ENCODE results near the gene U2SURP. TPM values are rescaled to one million over a fixed set of nuclear protein-coding genes. Genes with fewer than 3 reads are reported as not detected.

The U2SURP gene
- total RNA-seq, 1 experiment from 2014 or later: 168 TPM

GRCh38 chr3:143103652-143104051 lies 102.3 kb downstream of the U2SURP start:
- H3K9me3 Mint-ChIP-seq: peaks cover 29 to 35% of the 10 kb centered on the region in 2 experiments
- H2BK20ac ChIP-seq (ENCODE audit: low read depth, low read length, poor library complexity, severe bottlenecking): no peak overlapping the region
- no peak overlapping the region for H3K9ac ChIP-seq (ENCODE audit: extremely low read depth, insufficient read length, low read length)
- no peak overlapping the region for H3K4me3 Mint-ChIP-seq
- H2AK5ac ChIP-seq (ENCODE audit: insufficient read length, low read length): no peak overlapping the region
- H3T11ph ChIP-seq (ENCODE audit: low read length): no peak overlapping the region
- H2BK5ac ChIP-seq (ENCODE audit: insufficient read length, low read length): no peak overlapping the region
- no peak overlapping the region for H4K91ac ChIP-seq (ENCODE audit: insufficient read length, low read depth, low read length)
- TF ChIP-seq CTCF (conservative IDR thresholded peaks at IDR 0.05): no peak
- H3K4me2 ChIP-seq (ENCODE audit: insufficient read depth, insufficient read length, low read length): no peak overlapping the region
- no peak overlapping the region for H2BK15ac ChIP-seq (ENCODE audit: low read depth, low read length)
- peaks cover 14 to 27% (median 19%) of the 10 kb centered on the region in 3 experiments for H3K36me3 Mint-ChIP-seq (ENCODE audit: insufficient read depth in 1 of 3, low read depth in 3 of 3)
- no peak overlapping the region for H3K18ac ChIP-seq (ENCODE audit: insufficient read length, low read depth, low read length)
- H3K23ac ChIP-seq (ENCODE audit: insufficient read length, low read depth, low read length): no peak overlapping the region
- H4K20me1 ChIP-seq (ENCODE audit: control insufficient read depth, insufficient read depth, insufficient read length): no peaks in the 10 kb centered on the region
- H3K56ac ChIP-seq (ENCODE audit: insufficient read length, low read depth, low read length): no peak overlapping the region
- WGBS (ENCODE audit: extremely low coverage, insufficient read length, low lambda C conversion rate): no CpG with 5 or more reads among the region's 2 CpGs
- no peak overlapping the region for H3K27ac ChIP-seq (ENCODE audit: insufficient read length, low read depth, low read length)
- H3K27ac Mint-ChIP-seq: no peak overlapping the region
- H3K23me2 ChIP-seq (ENCODE audit: insufficient read length, low read depth, low read length, poor library complexity, severe bottlenecking): no peaks in the 10 kb centered on the region
- H3K4ac ChIP-seq (ENCODE audit: low read depth, low read length): no peak overlapping the region
- H3K4me1 Mint-ChIP-seq: no peaks in the 10 kb centered on the region; a peak in 1 of 4 replicates
- H2BK12ac ChIP-seq (ENCODE audit: insufficient read length, low read depth, low read length): no peak overlapping the region
- no peak overlapping the region for H2BK120ac ChIP-seq (ENCODE audit: low read depth, low read length, poor library complexity, severe bottlenecking)
- no peak overlapping the region for H4K5ac ChIP-seq (ENCODE audit: insufficient read length, low read depth, low read length)
- H3K79me2 ChIP-seq (ENCODE audit: insufficient read depth, low read length): no peaks in the 10 kb centered on the region
- H4K8ac ChIP-seq (replicated peaks; ENCODE audit: insufficient read length, low read depth, low read length): no peak overlapping the region
- H3K27me3 Mint-ChIP-seq (ENCODE audit: low read depth): no peaks in the 10 kb centered on the region
- H3K4me1 ChIP-seq (ENCODE audit: insufficient read depth, low read length): no peaks in the 10 kb centered on the region
- H3K79me1 ChIP-seq (ENCODE audit: insufficient read depth, low read depth, low read length, poor library complexity, severe bottlenecking): no peaks in the 10 kb centered on the region
- H2AFZ ChIP-seq (ENCODE audit: low read length): no peak overlapping the region
- H3K9me3 ChIP-seq (ENCODE audit: control insufficient read depth, low read depth, low read length): peaks cover 12% of the 10 kb centered on the region
- H3K14ac ChIP-seq (ENCODE audit: insufficient read depth, low read length): no peak overlapping the region
- no peaks in the 10 kb centered on the region for H3K27me3 ChIP-seq (ENCODE audit: insufficient read depth, low read length)
- no peak for DNase-seq

Measured in H9 (cell line).